Measurements from ENCODE around the gene CAMSAP1. TPM values are rescaled to one million over a fixed set of nuclear protein-coding genes. Genes with fewer than 3 reads are reported as not detected.
"Not testable (repeated sequence)": the region's sequence is repeated elsewhere in the genome, so short reads cannot be mapped to it uniquely, and the experiment has no call there.

CAMSAP1 gene
- total RNA-seq, 1 donor, result 26.1 TPM

- no peak overlapping the region for H3K4me2 ChIP-seq (ENCODE audit: insufficient read depth, low read length)
- H3K36me3 ChIP-seq (ENCODE audit: insufficient read depth, low read length), result no peaks in the 10 kb centered on the region
- no peak overlapping the region for H3K27ac ChIP-seq (ENCODE audit: low read depth, low read length)
- no peak for DNase-seq (ENCODE audit: insufficient read length, low spot score, missing footprints)
- H4K20me1 ChIP-seq (ENCODE audit: insufficient read depth, low read length), result peaks cover 85% of the 10 kb centered on the region
- H3K4me1 ChIP-seq (ENCODE audit: insufficient read depth, low read length), result no peaks in the 10 kb centered on the region
- no peaks in the 10 kb centered on the region for H3K9me3 ChIP-seq (ENCODE audit: low read depth, low read length)
- H3K4me3 ChIP-seq (ENCODE audit: insufficient read depth, low read length), result no peak overlapping the region
- H3K79me2 ChIP-seq (ENCODE audit: insufficient read depth, low read length), result peaks cover 98% of the 10 kb centered on the region
- TF ChIP-seq CTCF (IDR thresholded peaks at IDR 0.05; ENCODE audit: extremely low read depth, low read depth, low read length), result no peak
- no peak overlapping the region for H2AFZ ChIP-seq (ENCODE audit: low read length)
- no peaks in the 10 kb centered on the region for H3K27me3 ChIP-seq (ENCODE audit: insufficient read depth, low read length)
Measured at GRCh38 chr9:135893104-135893503, 14.2 kb downstream of the CAMSAP1 start.

- peaks cover 98% of the 10 kb centered on the region for H3K79me2 ChIP-seq (ENCODE audit: insufficient read depth, low read length)
- not testable (repeated sequence) for H3K27me3 ChIP-seq (ENCODE audit: insufficient read depth, low read length); H3K4me3 ChIP-seq (ENCODE audit: insufficient read depth, low read length); H3K36me3 ChIP-seq (ENCODE audit: insufficient read depth, low read length); DNase-seq (ENCODE audit: insufficient read length, low spot score, missing footprints); H3K4me2 ChIP-seq (ENCODE audit: insufficient read depth, low read length); H3K9me3 ChIP-seq (ENCODE audit: low read depth, low read length); H3K27ac ChIP-seq (ENCODE audit: low read depth, low read length); H3K4me1 ChIP-seq (ENCODE audit: insufficient read depth, low read length); H2AFZ ChIP-seq (ENCODE audit: low read length)
- H4K20me1 ChIP-seq (ENCODE audit: insufficient read depth, low read length), result peaks cover 85% of the 10 kb centered on the region
Measured at GRCh38 chr9:135892327-135892726, 15.0 kb downstream of the CAMSAP1 start.

- no peak overlapping the region for H3K27ac ChIP-seq (ENCODE audit: low read depth, low read length)
- DNase-seq (ENCODE audit: insufficient read length, low spot score, missing footprints), result peak; percentile 68
- peaks cover 3% of the 10 kb centered on the region for H3K4me1 ChIP-seq (ENCODE audit: insufficient read depth, low read length)
- no peaks in the 10 kb centered on the region for H3K9me3 ChIP-seq (ENCODE audit: low read depth, low read length)
- peaks cover 87% of the 10 kb centered on the region for H4K20me1 ChIP-seq (ENCODE audit: insufficient read depth, low read length)
- no peaks in the 10 kb centered on the region for H3K27me3 ChIP-seq (ENCODE audit: insufficient read depth, low read length)
- H2AFZ ChIP-seq (ENCODE audit: low read length), result no peak overlapping the region
- no peak overlapping the region for H3K4me3 ChIP-seq (ENCODE audit: insufficient read depth, low read length)
- H3K4me2 ChIP-seq (ENCODE audit: insufficient read depth, low read length), result no peak overlapping the region
- peaks cover 98% of the 10 kb centered on the region for H3K79me2 ChIP-seq (ENCODE audit: insufficient read depth, low read length)
- H3K36me3 ChIP-seq (ENCODE audit: insufficient read depth, low read length), result no peaks in the 10 kb centered on the region
- TF ChIP-seq CTCF (IDR thresholded peaks at IDR 0.05; ENCODE audit: extremely low read depth, low read depth, low read length), result no peak
Measured at GRCh38 chr9:135891027-135891631, 16.2 kb downstream of the CAMSAP1 start.

DNA sequence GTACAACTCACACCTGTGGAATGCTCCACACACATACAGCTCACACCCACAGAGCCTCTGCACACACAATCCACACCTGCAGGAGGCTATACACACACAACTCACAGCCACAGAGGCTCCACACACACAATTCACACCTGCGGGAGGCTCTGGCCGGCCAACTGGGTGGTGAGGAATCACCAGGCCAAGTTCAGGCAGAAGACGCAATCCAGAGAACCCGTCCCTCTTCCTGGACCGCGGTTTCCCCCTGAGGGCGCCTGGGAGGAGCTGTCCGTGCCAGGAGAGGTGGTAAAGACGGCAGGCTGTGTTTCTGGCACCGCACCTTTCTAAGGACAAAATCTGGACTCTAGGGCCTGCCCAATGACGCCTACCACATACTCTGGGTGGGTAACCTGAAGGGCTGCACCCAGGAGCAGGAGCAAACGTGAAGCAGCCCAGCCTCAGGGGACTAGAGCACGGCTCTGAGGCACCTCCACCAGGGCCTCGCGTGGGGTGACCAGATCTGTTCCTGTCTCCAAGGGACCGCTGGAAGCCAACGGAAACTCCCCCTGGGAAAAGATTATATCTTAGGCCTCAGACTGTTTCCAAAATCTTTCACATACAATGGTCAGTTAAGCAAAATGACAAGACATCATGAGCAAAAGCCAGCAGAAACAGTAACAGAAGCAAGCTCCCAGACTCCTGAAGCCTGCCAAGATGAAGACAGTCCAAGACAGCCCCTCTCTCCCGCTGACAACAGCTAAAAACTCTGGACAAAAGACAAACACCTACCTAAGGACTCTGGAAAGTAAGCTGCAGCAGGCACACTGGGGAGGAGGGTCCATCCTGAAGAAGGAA lies 16.9 kb downstream of the CAMSAP1 start:
- Histone ChIP-seq H3K27ac (ENCODE audit: low read depth, low read length) (no peak overlapping the region), H3K9me3 (ENCODE audit: low read depth, low read length) (no peaks in the 10 kb centered on the region), H2AFZ (ENCODE audit: low read length) (no peak overlapping the region), H3K79me2 (ENCODE audit: insufficient read depth, low read length) (peaks cover 98% of the 10 kb centered on the region), H3K4me2 (ENCODE audit: insufficient read depth, low read length) (no peak overlapping the region), H4K20me1 (ENCODE audit: insufficient read depth, low read length) (peaks cover 93% of the 10 kb centered on the region), H3K36me3 (ENCODE audit: insufficient read depth, low read length) (no peaks in the 10 kb centered on the region), H3K4me1 (ENCODE audit: insufficient read depth, low read length) (peaks cover 7% of the 10 kb centered on the region), H3K4me3 (ENCODE audit: insufficient read depth, low read length) (no peak overlapping the region), H3K27me3 (ENCODE audit: insufficient read depth, low read length) (no peaks in the 10 kb centered on the region)
- TF ChIP-seq CTCF (IDR thresholded peaks at IDR 0.05; ENCODE audit: extremely low read depth, low read depth, low read length), result no peak
- DNase-seq (ENCODE audit: insufficient read length, low spot score, missing footprints), result peak; percentile 53

All from osteoblast (primary cell).